Aorta (tissue), 5 donors: ENCODE measurements around the gene SPINT4. TPM values are rescaled to one million over a fixed set of nuclear protein-coding genes. Genes with fewer than 3 reads are reported as not detected.
"Not testable (repeated sequence)": the region's sequence is repeated elsewhere in the genome, so short reads cannot be mapped to it uniquely, and the experiment has no call there.

ENCODE experiments used
- ATAC-seq: fragments of 200-7000 bp; cut with Tn5 transposase; one replicate; pipeline ENCODE4 v1.9.1; 2022; ENCODE audit warnings: moderate library complexity; ENCODE audit not compliant: low FRiP score
- DNase-seq, 2 donors: peaks; one replicate each; pipeline ENCODE4 v3.0.0-alpha.2; 2020
- H3K27ac ChIP-seq, 2 donors: one replicate each; pipeline ENCODE4 v1.5.1; 2013; ENCODE audit warnings: low read length in 2 of 2, mild to moderate bottlenecking in 2 of 2, moderate library complexity in 2 of 2, control low read depth in 1 of 2, inconsistent platforms in 1 of 2, low read depth in 1 of 2
- H3K27me3 ChIP-seq, 2 donors: one replicate each; pipeline ENCODE4 v1.6.1; 2013; ENCODE audit warnings: control low read depth in 1 of 2, low read length in 1 of 2, mild to moderate bottlenecking in 1 of 2, moderate library complexity in 1 of 2; ENCODE audit not compliant: insufficient read depth in 2 of 2, control insufficient read depth in 1 of 2
- H3K36me3 ChIP-seq, 2 donors: one replicate each; pipeline ENCODE4 v1.6.1; 2013; ENCODE audit warnings: control low read depth in 1 of 2, low read length in 1 of 2, mild to moderate bottlenecking in 1 of 2; ENCODE audit not compliant: insufficient read depth in 2 of 2, control insufficient read depth in 1 of 2
- H3K4me1 ChIP-seq, 2 donors: one replicate each; pipeline ENCODE4 v1.6.1; 2013; ENCODE audit warnings: low read length in 2 of 2, control low read depth in 1 of 2, mild to moderate bottlenecking in 1 of 2, moderate library complexity in 1 of 2; ENCODE audit not compliant: insufficient read depth in 2 of 2, control insufficient read depth in 1 of 2
- H3K4me3 ChIP-seq, 2 donors: one replicate each; pipeline ENCODE4 v1.5.1; 2013; ENCODE audit warnings: low read length in 2 of 2, control low read depth in 1 of 2, mild to moderate bottlenecking in 1 of 2
- H3K9me3 ChIP-seq: one replicate; pipeline ENCODE4 v1.6.1; 2013; ENCODE audit warnings: mild to moderate bottlenecking, low read length; ENCODE audit not compliant: control insufficient read depth
- WGBS, 2 donors: extraction: QIAGEN DNeasy Blood & Tissue Kit; methylation state at CpG; one replicate each; pipeline ENCODE4 v1.1.7; 2013; 5-methylcytosine and 5-hydroxymethylcytosine counted together
- intact Hi-C, 2 donors: fragments of 100-400 bp; cut with DNase I; formaldehyde crosslinking; loops; one replicate each; pipeline versions ENCODE4 v1.14.2 to v1.15.0; 2022
- polyA plus RNA-seq, 2 donors: library from polyadenylated mRNA; stranded (reverse); fragments of 200-250 nt; gene quantifications; one replicate each; pipeline ENCODE4 v1.2.3, GENCODE V29; 2013
- total RNA-seq, 2 donors: library from RNA; stranded (reverse); fragmentation: NEBNext Ultra II Directional; extraction: Animal tissue kit (Norgen Biotek cat#: 25700); gene quantifications; one replicate each; pipeline ENCODE4 v1.2.1, GENCODE V29; 2021
- donor health status: healthy with polysubstance abuse.
- donor health status: Bipolar disorder and iron deficiency.
- donor health status: DM: no; HTN: no; CAD: no.
- donor health status: DM: no; HTN: no; CAD: no.
- donor health status: DM: yes; HTN: yes; CAD: no.

SPINT4 gene
- total and polyA plus RNA-seq, 4 donors = not detected

- intact Hi-C loops = no loop called here
- Histone ChIP-seq H3K27me3 (no peaks in the 10 kb centered on the region), H3K4me3 (no peak overlapping the region), H3K27ac (no peak overlapping the region), H3K36me3 (no peaks in the 10 kb centered on the region), H3K4me1 (no peaks in the 10 kb centered on the region), H3K9me3 (no peaks in the 10 kb centered on the region)
- ATAC-seq = no peak
- 92 to 95% methylated on average over 3 of the region's 3 CpGs for WGBS, 2 donors
- no peak for DNase-seq
Measured at GRCh38 chr20:45752746-45753145, 30.6 kb downstream of the SPINT4 start.

GRCh38 chr20:45758096-45758495 lies 35.9 kb downstream of the SPINT4 start:
- Histone ChIP-seq H3K9me3 (no peaks in the 10 kb centered on the region), H3K36me3 (no peaks in the 10 kb centered on the region), H3K4me1 (no peaks in the 10 kb centered on the region), H3K27me3 (no peaks in the 10 kb centered on the region), H3K27ac (no peak overlapping the region), H3K4me3 (no peak overlapping the region)
- 81 to 86% methylated on average over 4 of the region's 4 CpGs for WGBS, 2 donors
- no peak for ATAC-seq
- intact Hi-C loops = no loop called here
- DNase-seq = no peak

- H3K36me3 ChIP-seq, intact Hi-C loops, ATAC-seq, H3K4me1 ChIP-seq, H3K9me3 ChIP-seq, H3K4me3 ChIP-seq, DNase-seq, H3K27me3 ChIP-seq, H3K27ac ChIP-seq: not testable (repeated sequence)
- WGBS, 2 donors = 85 to 88% methylated on average over 8 of the region's 8 CpGs
Measured at GRCh38 chr20:45759921-45760320, 37.8 kb downstream of the SPINT4 start.

- DNase-seq, intact Hi-C loops, H3K36me3 ChIP-seq, H3K9me3 ChIP-seq, H3K4me3 ChIP-seq, ATAC-seq, H3K27me3 ChIP-seq, H3K27ac ChIP-seq, H3K4me1 ChIP-seq: not testable (repeated sequence)
- WGBS, 2 donors = 87 to 95% methylated on average over 12 of the region's 12 CpGs
Measured at GRCh38 chr20:45761966-45762365, 39.8 kb downstream of the SPINT4 start.

GRCh38 chr20:45764618-45765282 lies 42.6 kb downstream of the SPINT4 start:
- H3K27me3 ChIP-seq, H3K9me3 ChIP-seq, H3K36me3 ChIP-seq, ATAC-seq, H3K27ac ChIP-seq, H3K4me1 ChIP-seq, intact Hi-C loops, DNase-seq, H3K4me3 ChIP-seq: not testable (repeated sequence)
- WGBS, 2 donors = 73 to 84% methylated on average over 13 of the region's 13 CpGs

DNA sequence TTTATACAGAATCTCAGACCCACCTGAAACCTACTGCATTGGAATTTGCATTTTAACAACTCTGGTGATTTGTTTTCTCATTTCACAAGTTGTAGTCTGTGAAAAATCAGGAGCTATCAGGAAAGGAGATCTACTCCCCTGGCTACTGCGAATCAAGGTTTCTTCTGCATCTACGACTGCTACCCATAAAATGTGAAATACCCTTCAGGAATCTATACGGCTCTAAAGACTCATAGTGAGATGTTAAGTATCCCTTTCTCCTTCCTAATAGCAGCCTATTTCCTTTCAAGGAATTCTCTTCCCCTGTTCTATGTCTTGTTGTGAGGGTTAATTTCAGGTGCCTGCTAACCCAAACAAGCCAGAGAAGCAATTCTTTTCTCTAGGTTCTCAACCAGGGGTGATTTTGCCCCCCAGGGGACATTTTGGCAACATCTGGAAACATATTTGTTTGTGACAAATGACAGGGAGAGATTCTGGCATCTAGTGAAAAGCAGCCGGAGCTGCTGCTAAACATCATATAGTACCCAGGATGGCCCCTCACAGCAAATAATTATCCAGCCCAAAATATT lies 43.2 kb downstream of the SPINT4 start:
- intact Hi-C loops = no loop called here
- no peak for ATAC-seq
- 61 to 62% methylated on average over 4 of the region's 4 CpGs for WGBS, 2 donors
- no peaks in the 10 kb centered on the region for H3K36me3 ChIP-seq
- no peak for DNase-seq
- no peaks in the 10 kb centered on the region for H3K27me3 ChIP-seq
- no peak overlapping the region for H3K4me3 ChIP-seq
- H3K4me1 ChIP-seq = no peaks in the 10 kb centered on the region
- H3K9me3 ChIP-seq = no peaks in the 10 kb centered on the region
- no peak overlapping the region for H3K27ac ChIP-seq

- ATAC-seq = no peak
- WGBS, 2 donors = 63% methylated on average over 3 of the region's 3 CpGs
Measured at GRCh38 chr20:45765980-45766379, 43.8 kb downstream of the SPINT4 start.

DNA sequence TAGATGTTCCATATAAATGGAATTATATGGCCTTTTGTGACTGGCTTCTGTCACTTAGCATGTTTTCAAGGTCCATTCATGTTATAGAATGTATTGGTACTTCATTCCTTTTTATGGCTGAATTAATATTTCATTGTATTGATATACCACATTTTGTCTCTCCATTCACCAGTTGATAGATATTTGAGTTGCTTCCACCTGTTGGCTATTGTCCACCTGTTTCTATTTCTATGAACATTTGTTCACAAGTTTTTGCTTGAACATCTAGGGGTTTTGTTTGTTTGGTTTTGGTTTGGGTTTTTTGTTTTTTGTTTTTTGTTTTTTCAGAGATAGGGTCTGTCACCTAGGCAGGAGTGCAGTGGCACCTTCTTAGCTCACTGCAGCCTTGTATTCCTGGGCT lies 46.3 kb downstream of the SPINT4 start:
- intact Hi-C loops = no loop called here

More at GRCh38 chr20:45765980-45766379, 43.8 kb downstream of the SPINT4 start:
- no peaks in the 10 kb centered on the region for H3K4me1 ChIP-seq
- no peak for DNase-seq
- no peaks in the 10 kb centered on the region for H3K9me3 ChIP-seq
- intact Hi-C loops = no loop called here
- H3K36me3 ChIP-seq = no peaks in the 10 kb centered on the region
- H3K4me3 ChIP-seq = no peak overlapping the region
- no peaks in the 10 kb centered on the region for H3K27me3 ChIP-seq
- no peak overlapping the region for H3K27ac ChIP-seq

GRCh38 chr20:45771182-45771759 lies 49.1 kb downstream of the SPINT4 start:
- peak; percentile 80 to 90 for DNase-seq
- Histone ChIP-seq H3K4me3 (no peak overlapping the region), H3K9me3 (no peaks in the 10 kb centered on the region), H3K27ac (no peak overlapping the region), H3K36me3 (no peaks in the 10 kb centered on the region), H3K27me3 (no peaks in the 10 kb centered on the region), H3K4me1 (no peaks in the 10 kb centered on the region)
- intact Hi-C loops = loop anchor here (1.0 to 10.0 kb wide), 4 partner anchors 326 to 452 kb away; no protein-coding TSS in a partner anchor
- 10 to 14% methylated on average over 5 of the region's 5 CpGs for WGBS, 2 donors
- ATAC-seq = peak; percentile 91

More for the DNA sequence above, 46.3 kb downstream of the SPINT4 start:
- Histone ChIP-seq H3K27me3 (no peaks in the 10 kb centered on the region), H3K27ac (no peak overlapping the region), H3K4me3 (no peak overlapping the region), H3K4me1 (no peaks in the 10 kb centered on the region), H3K9me3 (no peaks in the 10 kb centered on the region), H3K36me3 (no peaks in the 10 kb centered on the region)
- ATAC-seq = no peak
- DNase-seq = no peak
